IPS-NIHi7 (cell line): ENCODE data around the gene FAAP24.
"Not testable (repeated sequence)": the region's sequence is repeated elsewhere in the genome, so short reads cannot be mapped to it uniquely, and the experiment has no call there.

Source experiments
- DNase-seq: peaks from one replicate; pipeline ENCODE4 v3.0.0; 2012; ENCODE audit warnings: mixed read lengths; ENCODE audit errors: extremely low spot score

FAAP24 gene, protein sequence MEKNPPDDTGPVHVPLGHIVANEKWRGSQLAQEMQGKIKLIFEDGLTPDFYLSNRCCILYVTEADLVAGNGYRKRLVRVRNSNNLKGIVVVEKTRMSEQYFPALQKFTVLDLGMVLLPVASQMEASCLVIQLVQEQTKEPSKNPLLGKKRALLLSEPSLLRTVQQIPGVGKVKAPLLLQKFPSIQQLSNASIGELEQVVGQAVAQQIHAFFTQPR

DNA sequence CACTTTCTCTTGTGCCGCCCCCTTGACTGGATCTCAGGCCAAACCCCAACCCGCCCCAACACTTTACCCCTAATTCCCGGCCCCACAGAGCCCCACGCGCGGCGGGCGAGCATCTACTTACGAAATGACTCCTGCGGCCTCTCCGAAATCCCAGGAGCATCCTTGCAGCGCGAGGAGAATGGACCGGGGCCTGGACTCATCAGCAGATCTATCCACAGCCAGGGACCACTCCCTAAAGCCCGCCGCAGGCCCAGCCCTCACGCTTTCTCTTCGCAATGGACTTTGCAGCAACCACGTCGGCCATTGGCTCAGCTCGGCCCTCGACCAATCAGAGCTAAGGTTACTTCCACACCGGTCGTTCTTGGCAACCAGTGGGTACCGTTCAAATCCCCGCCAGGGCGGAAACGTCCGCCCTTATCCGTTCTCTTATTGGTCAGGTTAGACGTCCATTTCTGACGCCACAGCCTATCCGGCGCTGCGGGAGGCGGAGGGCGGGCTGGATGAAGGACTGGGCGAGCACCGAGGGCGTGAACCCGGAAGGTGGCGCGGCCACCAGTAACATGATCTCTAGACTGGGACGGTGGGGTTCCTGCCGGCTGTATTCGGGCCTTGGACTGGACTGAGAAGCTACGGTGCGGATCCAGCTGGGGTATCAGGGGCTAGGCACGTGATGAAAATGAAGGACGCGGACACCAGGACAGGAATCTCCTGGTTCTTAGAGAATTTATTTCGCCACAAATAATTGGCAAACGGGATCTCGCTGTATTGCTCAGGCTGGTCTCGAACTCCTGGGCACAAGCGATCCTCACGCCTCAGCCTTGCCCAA is at the start of gene FAAP24, which contains the start of gene CEP89:
Gene FAAP24 (plus strand): TSS at position 528 of the 826 bp plus-strand sequence. CDS start 955 bp downstream, outside the sequence.
Gene CEP89 (minus strand): TSS at position 244 of the 826 bp plus-strand sequence. CDS start 84 bp downstream, at position 160.
- DNase-seq, result peak; percentile 100

DNA sequence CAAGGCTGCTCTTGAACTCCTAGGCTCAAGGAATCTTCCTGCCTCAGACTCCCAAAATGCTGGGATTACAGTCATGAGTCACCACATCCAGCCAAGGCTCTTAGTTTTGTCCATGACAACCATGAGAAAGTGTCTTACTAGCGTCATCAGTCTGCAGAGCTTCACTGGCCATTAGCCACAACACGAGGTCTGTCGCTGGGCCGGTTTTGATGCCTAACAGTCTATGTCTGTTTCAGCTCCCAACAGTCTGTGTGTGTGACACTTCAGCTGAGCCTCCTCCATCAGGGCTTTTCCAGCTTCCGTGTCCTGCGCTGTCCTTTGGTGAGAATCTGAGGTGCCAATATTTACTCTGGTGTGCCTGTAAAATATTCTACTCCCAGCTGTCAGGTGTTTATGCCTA is 47.8 kb upstream of the FAAP24 start:
- no peak for DNase-seq

DNA sequence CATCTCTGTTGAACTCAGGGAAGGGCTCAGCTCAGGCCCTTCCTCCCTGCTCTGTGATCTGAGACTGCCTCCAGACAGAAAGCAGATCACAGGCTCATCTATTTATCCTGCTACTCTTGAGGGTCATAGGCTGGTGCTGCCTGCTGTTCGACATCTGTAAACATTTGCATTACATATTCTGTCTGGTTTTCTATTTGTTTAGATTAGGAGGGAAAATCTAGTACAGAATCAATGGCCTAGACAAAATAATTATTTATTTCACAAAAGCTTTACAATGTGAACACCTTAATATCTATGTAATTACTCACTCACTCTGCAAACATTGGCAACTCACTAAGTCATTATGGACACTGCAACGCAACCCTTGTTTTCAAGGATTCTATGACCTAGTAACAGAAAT is 43.2 kb upstream of the FAAP24 start:
- no peak for DNase-seq

DNA sequence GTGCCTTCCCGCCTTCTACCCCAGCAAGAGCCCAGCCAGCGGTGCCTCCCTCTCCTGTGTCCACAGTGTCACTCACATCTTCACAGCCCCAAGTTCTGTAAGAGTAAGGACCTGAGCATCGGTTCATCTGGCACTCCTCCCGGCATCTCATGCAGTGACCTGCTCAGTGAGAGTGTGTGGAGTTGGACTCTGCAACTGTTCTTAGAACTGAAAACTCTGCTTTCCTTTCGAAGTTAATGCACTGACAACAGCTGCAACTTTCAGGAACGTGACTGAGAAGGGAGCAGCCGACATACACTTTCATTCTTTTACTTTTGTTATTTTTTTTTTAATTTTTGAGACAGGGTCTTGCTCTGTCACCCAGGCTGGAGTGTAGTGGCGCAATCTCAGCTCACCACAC is 41.5 kb upstream of the FAAP24 start:
- DNase-seq, result no peak

DNA sequence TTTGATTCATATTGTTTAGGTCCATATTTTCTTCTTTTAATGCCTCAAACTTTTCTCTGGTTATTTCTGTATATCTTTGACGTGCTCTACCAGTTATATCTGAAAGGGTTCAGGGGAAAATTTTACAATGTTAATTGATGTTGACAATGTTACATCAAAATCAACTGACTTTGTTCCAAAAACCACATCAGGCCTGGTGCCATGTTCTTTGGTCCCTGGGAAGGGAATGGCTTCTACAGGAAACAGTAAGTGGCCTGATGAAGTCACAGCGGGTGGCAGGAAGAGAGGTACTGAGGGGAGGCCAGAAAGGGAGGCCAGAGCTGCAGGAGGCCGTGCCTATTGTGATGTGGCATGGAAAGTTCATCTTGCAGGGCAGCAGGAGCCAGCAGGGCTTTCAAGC is 38.5 kb upstream of the FAAP24 start:
- no peak for DNase-seq

DNA sequence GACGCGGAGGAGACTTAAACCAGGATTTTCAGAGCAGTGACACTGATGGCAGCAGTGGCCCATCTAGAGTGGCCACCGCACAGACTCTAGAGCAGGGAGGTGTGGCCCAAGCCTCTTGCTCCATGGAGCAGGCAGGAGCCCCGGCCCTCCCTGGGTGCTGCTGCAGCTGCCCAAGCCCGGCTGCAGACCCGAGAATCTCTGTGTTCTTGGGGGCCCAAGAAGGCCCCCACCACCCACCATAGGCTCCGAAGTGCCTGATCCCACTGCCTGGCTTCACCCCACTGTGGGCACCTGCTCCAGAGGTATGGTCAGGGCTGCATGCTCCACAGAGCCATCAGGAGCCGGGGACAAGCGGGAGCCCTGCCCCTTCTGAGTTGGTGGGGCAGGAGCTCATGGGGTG is 36.4 kb upstream of the FAAP24 start:
- no peak for DNase-seq

DNA sequence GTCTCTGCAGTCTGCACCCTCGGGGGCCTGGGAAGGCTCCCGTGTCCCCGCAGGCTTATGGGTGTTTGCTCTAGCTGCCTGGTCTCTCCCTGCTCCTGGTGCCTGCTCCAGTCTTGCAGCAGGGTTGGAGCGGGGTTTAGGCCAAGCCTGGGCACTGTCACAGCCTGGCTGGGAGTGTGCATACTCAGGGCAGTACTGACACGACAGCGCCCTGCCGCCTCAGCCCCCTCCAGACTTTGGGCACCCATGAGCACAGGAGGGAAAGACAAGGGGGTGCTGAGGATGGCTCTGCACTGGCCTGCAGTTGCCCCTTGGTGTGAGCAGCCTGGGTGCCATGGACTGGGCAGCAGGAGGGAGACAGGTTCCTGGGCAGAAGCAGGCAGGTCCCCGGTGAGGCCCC is 36.0 kb upstream of the FAAP24 start:
- no peak for DNase-seq

DNA sequence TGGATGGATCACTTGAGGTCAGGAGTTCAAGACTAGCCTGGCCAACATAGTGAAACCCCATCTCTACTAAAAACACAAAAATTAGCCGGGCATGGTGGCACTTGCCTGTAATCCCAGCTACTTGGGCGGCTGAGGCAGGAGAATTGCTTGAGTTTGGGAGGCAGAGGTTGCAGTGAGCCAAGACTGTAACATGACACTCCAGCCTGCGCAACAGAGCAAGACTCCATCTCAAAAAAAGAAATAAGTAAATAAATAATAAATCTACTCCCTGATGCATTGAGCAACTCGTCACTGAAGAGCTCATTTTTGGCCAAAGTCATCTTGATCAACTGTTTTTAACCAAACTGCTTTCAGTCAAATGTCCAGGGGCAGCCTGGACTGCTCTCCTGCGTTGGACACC is 30.8 kb upstream of the FAAP24 start:
- DNase-seq, result not testable (repeated sequence)

DNA sequence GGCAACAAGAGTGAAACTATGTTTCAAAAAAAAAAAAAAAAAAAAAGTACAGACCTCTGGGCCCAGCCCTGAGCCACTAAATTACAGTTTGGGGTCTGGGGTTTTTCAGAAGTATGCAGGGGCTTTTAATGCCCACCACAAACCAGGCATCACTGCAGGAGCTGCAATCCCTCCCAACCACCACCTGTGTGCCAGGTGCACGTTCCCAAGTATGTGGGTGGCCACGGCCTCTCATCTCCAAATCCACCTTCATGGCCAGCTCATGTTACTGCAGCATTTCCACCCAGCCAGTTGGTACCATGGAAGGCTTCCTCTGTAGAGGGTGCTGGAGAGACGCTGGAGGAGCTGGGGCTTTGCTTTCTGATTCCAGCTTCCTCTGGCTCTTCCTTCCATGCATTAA is 26.8 kb upstream of the FAAP24 start:
- no peak for DNase-seq

DNA sequence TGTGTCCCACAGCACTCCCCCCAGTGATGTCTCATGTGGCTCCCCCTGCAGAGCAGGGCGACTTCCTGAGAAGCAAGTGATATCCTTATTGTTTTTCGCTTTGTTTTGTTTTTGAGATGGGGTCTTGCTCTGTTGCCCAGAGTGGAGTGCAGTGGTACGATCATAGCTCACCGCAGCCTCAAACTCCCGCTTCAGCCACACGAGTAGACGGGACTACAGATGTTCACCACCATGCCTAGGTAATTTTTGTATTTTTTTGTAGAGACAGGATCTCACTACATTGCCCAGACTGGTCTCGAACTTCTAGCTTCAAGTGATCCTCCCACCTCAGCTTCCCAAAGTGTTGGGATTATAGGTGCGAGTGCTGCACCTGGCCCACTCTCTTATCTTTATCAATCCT is 5.3 kb upstream of the FAAP24 start:
- no peak for DNase-seq

DNA sequence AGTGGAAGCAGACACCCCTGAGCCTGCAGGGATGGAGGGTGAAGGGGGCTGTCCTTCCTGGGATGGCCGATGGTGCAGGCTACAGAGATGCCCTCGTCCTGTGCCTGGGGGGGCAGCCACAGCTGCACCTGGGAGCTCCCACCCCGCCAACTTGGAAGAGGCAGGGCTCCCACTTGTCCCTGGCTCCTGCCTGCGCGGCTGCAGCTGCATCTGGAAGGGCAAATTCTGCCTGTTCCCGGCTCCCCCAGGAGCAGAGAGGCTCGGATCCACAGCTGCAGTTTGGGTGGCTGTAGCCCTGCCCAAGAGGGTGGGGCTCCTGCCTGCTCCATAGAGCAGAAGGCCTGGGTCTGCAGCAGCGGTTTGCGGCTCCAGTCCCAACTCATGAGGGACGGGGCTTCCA is 2.5 kb upstream of the FAAP24 start:
- no peak for DNase-seq

DNA sequence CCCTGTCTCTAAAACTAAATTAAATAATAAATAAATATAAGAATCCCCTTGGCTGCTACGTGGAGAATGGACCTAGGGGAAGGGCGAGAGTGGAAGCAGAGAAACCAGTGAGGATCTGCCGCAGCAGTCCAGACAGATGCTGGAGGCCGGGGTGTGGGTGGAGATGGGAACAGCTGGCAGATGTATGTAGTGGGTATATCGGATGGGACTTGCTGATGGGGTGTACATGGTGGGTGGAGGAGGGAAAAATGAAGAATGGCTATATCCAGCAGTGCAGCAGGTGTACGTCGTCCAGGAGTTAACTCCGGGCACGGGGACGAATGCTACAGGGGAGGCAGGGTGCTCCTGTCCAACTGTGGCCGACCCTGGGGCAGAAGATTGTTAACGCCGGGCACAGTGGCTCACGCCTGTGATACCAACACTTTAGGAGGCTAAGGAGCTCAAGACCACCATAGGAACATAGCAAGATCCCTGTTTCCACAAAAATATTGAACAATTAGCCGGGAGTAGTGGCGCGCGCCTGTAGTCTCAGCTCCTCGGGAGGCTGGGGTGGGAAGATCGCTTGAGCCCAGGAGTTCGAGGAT is 938 bp upstream of the FAAP24 start:
- no peak for DNase-seq

DNA sequence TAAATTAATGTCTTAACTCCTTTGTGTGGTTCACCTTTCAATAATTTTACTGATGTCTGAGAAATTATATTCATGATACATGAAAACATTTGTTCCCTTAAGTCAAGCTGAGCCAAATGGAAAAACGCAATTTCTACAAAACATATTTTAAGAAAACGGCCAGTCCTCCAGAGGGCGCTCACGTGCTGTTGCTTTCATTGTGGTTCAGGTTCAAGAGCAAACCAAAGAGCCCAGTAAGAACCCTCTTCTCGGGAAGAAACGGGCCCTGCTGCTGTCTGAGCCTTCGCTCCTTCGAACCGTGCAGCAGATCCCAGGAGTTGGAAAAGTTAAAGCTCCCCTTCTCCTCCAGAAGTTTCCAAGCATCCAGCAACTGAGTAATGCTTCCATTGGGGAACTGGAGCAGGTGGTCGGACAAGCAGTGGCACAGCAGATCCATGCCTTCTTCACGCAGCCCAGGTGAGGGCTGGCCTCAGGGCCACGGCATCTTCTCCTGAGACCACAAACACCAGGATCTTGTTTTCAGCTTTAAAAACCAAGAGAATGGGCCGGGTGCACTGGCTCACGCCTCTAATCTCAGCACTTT is 4.3 kb downstream of the FAAP24 start:
- peak; percentile 82 for DNase-seq

DNA sequence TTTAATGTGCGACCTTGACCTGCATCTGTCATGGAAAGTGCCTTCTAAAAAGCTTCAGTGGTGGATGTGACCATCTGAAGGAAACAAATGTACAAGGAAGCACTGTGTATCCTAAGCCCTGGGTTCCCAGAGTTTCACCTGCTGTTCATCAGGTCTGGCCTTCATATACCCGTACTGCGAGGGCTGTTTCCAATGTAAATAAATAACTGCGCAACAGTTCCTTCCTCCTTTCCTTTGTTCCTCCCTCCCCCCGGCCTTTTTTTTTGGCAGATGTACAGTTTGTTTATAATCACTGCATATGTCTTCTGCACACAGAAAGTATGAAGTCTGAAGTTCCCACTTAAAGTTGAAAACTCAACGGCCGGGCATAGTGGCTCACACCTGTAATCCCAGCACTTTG is 5.2 kb downstream of the FAAP24 start:
- DNase-seq, result no peak

DNA sequence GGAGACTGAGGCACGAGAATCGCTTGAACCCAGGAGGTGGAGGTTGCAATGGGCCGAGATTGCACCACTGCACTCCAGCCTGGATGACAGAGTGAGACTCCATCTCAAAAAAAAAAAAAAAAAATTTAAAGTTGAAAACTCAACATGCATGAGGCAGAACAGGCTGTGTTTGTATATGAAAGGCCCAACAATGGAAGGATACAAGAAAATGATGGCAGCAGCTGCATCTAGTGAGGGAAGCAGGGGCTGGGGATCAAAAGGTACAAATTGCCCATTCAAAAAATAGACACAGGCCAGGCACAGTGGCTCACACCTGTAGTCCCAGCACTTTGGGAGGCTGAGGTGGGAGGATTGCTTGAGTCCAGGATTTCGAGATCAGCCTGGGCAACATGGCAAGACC is 5.8 kb downstream of the FAAP24 start:
- not testable (repeated sequence) for DNase-seq

DNA sequence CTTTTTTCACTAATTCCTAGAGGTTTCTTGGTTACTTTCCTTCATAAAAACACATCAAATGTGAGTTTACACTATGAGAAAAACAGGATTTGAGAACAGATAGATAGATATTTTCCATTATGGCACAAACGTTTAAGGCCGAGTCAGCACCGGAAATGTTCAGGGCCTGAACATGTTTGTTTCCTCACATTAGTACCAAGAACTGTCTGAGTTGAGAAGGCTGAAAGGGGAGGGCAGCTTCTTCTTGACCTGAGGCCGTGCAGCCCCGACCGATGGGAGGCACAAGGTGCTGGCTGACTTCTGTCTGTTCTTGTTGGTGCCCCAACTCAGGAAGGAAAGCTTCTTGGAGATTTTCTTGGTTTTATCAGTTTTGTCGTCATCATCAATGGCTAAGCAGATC is 7.8 kb downstream of the FAAP24 start:
- DNase-seq, result not testable (repeated sequence)

DNA sequence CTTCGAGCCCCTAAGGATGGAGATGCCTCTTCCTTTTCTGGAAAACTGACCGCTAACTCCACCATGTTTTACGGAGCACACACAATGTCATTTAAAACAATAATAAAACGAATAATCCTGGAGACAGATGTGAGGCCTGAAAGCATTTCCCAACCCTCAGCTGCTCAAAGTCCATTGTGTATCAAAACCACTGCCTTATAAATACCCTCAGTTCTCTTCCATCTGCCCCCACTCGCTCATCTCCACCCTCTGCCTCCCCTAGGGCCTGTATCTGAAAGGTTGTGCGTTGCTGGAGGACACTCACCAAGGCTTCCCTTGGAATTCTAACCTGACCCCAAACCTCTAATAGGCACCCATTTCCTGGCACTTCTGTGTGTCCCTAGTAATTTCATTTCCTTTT is 10.4 kb downstream of the FAAP24 start:
- DNase-seq, result not testable (repeated sequence)

DNA sequence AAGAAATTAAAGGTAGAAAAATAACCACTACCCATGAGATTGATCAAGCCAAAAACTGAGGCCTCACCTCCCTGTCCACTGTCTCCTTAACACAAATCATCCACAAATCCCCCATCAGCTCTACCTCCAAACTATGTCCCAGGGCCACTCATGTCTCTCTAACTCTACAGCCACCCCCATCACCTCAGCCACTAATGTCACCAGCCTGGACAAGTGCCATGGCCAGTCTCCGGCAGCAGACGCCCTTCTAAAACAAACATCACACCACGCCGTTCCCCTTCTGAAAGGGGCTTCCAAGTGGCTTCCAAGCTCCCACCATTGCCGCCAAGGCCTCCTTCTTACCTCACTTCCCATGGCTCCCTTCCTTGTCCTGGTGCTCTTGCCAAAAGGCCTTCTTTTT is 16.2 kb downstream of the FAAP24 start:
- DNase-seq, result not testable (repeated sequence)

DNA sequence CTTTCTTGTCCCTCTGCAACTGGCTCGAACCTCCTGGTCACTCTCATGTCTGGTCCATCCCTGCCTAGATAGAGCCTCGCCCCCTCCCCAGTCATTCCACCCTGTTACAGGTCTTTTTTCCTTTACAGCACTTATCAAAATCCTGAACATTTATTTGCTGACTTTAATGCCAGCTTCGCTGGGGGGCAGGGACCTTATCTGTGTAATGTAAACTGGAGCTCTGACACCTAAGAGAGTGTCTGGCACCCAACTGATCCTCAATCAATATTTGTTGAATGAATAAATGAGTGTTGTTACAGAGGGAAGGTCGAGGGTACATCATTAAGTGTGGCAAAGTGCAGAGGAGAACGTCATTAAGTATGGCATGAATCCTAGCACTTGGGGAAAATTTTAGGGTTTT is 16.7 kb downstream of the FAAP24 start:
- no peak for DNase-seq

DNA sequence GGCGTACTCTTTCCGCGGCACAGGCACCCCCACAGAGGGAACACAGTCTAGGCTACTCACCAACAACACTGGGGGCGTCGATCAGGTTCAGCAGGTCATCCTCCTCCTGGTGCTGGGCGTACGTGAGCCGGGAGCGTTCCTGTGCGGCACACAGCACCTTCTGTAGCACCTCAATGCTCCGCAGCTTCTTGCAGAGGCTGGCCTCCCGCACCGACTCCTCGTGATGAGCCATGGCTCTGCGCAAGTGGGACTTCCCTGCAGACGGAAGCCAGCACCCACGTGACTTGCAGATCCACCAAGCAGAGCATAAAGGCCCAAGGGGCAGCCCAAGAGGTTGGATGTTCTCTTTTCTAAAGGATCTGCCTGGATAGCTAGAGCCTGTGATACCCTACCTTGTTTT is 23.9 kb downstream of the FAAP24 start:
- not testable (repeated sequence) for DNase-seq

DNA sequence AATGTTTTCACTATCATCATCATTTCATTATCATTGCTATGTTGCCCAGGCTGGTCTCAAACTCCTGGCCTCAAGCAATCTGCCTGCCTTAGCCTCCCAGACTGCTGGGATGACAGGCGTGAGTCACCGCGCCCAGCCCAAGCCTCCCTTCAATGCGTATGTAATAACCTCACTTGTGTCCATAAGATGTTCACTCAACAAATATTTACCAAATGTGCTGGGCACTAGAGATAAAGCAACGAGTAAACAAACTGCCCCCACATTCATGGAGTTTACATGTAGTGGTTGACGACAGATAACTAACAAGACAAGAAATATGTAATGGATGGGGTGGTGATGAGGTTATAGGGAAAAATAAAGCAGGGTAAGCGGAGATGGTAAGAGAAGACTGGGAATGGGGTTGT is 25.0 kb downstream of the FAAP24 start:
- DNase-seq, result not testable (repeated sequence)

DNA sequence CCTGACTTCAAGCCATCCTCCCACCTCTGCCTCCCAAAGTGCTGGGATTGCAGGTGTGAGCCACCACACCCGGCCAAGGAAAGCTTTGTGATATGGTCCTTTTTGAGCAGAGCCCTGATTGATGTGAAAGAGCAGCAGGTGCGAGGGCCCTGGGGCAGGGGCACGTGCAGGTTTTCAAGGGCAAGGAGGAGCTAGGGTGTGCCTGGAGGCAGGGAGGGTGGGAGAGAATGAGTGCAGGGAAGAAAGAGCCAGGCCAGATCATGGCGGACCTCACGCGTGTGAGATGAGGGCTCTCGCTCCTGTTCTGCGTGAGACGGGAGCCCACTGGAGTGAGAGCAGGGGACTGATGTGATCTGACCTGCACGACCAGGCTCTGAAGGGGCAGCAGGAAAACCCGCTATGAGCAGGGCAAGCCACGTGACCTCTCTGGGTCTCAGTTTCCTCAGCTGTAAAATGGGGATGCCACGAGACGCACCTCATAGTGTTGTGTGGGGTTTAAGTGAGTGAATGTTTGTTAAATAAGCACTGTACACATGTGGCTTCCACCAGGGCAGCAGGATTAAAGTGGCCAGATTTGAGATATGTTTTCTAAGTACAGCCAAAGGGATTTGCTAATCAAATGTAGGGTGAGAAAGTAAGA is 25.8 kb downstream of the FAAP24 start:
- DNase-seq, result no peak
